HTERT RPE-1 (cell line): ENCODE results near the gene B4GALNT3.

Experiments used
- in situ Hi-C: fragments of 300-500 bp; cut with MboI; formaldehyde crosslinking; loops from 4 replicates; pipeline ENCODE4 v1.14.3; 2020; ENCODE audit warnings: low sequenced_read_pairs

B4GALNT3 gene

GRCh38 chr12:590206-590750 lies 130.5 kb downstream of the B4GALNT3 start:
- in situ Hi-C loops, result no loop called here

- in situ Hi-C loops, result no loop called here
Measured at GRCh38 chr12:591167-592023, 131.7 kb downstream of the B4GALNT3 start.

- in situ Hi-C loops, result no loop called here
Measured at GRCh38 chr12:592024-592505, 132.3 kb downstream of the B4GALNT3 start.

- in situ Hi-C loops, result no loop called here
Measured at GRCh38 chr12:593396-594270, 133.9 kb downstream of the B4GALNT3 start.

GRCh38 chr12:597926-598568 lies 138.3 kb downstream of the B4GALNT3 start:
- in situ Hi-C loops, result no loop called here

GRCh38 chr12:599756-600155 lies 140.0 kb downstream of the B4GALNT3 start:
- in situ Hi-C loops, result no loop called here

- in situ Hi-C loops, result no loop called here
Measured at GRCh38 chr12:601976-602699, 142.4 kb downstream of the B4GALNT3 start.

GRCh38 chr12:602700-603068 lies 142.9 kb downstream of the B4GALNT3 start:
- in situ Hi-C loops, result no loop called here

- in situ Hi-C loops, result no loop called here
Measured at GRCh38 chr12:604956-605355, 145.2 kb downstream of the B4GALNT3 start.

- in situ Hi-C loops, result no loop called here
Measured at GRCh38 chr12:607541-608001, 147.8 kb downstream of the B4GALNT3 start.

GRCh38 chr12:608413-608812 lies 148.7 kb downstream of the B4GALNT3 start:
- in situ Hi-C loops, result no loop called here

- in situ Hi-C loops, result no loop called here
Measured at GRCh38 chr12:608921-609320, 149.2 kb downstream of the B4GALNT3 start.

- in situ Hi-C loops, result no loop called here
Measured at GRCh38 chr12:611721-612120, 152.0 kb downstream of the B4GALNT3 start.

GRCh38 chr12:612293-612692 lies 152.6 kb downstream of the B4GALNT3 start:
- in situ Hi-C loops, result no loop called here

- in situ Hi-C loops, result no loop called here
Measured at GRCh38 chr12:612886-613285, 153.1 kb downstream of the B4GALNT3 start.
